Aorta (tissue), 5 donors: ENCODE data around the gene TPRG1. TPM values are rescaled to one million over a fixed set of nuclear protein-coding genes. Genes with fewer than 3 reads are reported as not detected.

Experiments used
- ATAC-seq: fragments of 200-7000 bp; cut with Tn5 transposase; one replicate; pipeline ENCODE4 v1.9.1; 2022; ENCODE audit warnings: moderate library complexity; ENCODE audit not compliant: low FRiP score
- DNase-seq, 2 donors: peaks; one replicate each; pipeline ENCODE4 v3.0.0-alpha.2; 2020
- H3K27ac ChIP-seq, 2 donors: one replicate each; pipeline ENCODE4 v1.5.1; 2013; ENCODE audit warnings: low read length in 2 of 2, mild to moderate bottlenecking in 2 of 2, moderate library complexity in 2 of 2, control low read depth in 1 of 2, inconsistent platforms in 1 of 2, low read depth in 1 of 2
- H3K27me3 ChIP-seq, 2 donors: one replicate each; pipeline ENCODE4 v1.6.1; 2013; ENCODE audit warnings: control low read depth in 1 of 2, low read length in 1 of 2, mild to moderate bottlenecking in 1 of 2, moderate library complexity in 1 of 2; ENCODE audit not compliant: insufficient read depth in 2 of 2, control insufficient read depth in 1 of 2
- H3K36me3 ChIP-seq, 2 donors: one replicate each; pipeline ENCODE4 v1.6.1; 2013; ENCODE audit warnings: control low read depth in 1 of 2, low read length in 1 of 2, mild to moderate bottlenecking in 1 of 2; ENCODE audit not compliant: insufficient read depth in 2 of 2, control insufficient read depth in 1 of 2
- H3K4me1 ChIP-seq, 2 donors: one replicate each; pipeline ENCODE4 v1.6.1; 2013; ENCODE audit warnings: low read length in 2 of 2, control low read depth in 1 of 2, mild to moderate bottlenecking in 1 of 2, moderate library complexity in 1 of 2; ENCODE audit not compliant: insufficient read depth in 2 of 2, control insufficient read depth in 1 of 2
- H3K4me3 ChIP-seq, 2 donors: one replicate each; pipeline ENCODE4 v1.5.1; 2013; ENCODE audit warnings: low read length in 2 of 2, control low read depth in 1 of 2, mild to moderate bottlenecking in 1 of 2
- H3K9me3 ChIP-seq: one replicate; pipeline ENCODE4 v1.6.1; 2013; ENCODE audit warnings: mild to moderate bottlenecking, low read length; ENCODE audit not compliant: control insufficient read depth
- WGBS, 2 donors: extraction: QIAGEN DNeasy Blood & Tissue Kit; methylation state at CpG; one replicate each; pipeline ENCODE4 v1.1.7; 2013; 5-methylcytosine and 5-hydroxymethylcytosine counted together
- intact Hi-C, 2 donors: fragments of 100-400 bp; cut with DNase I; formaldehyde crosslinking; loops; one replicate each; pipeline versions ENCODE4 v1.14.2 to v1.15.0; 2022
- polyA plus RNA-seq, 2 donors: library from polyadenylated mRNA; stranded (reverse); fragments of 200-250 nt; gene quantifications; one replicate each; pipeline ENCODE4 v1.2.3, GENCODE V29; 2013
- total RNA-seq, 2 donors: library from RNA; stranded (reverse); fragmentation: NEBNext Ultra II Directional; extraction: Animal tissue kit (Norgen Biotek cat#: 25700); gene quantifications; one replicate each; pipeline ENCODE4 v1.2.1, GENCODE V29; 2021
- donor health status: healthy with polysubstance abuse.
- donor health status: Bipolar disorder and iron deficiency.
- donor health status: DM: no; HTN: no; CAD: no.
- donor health status: DM: no; HTN: no; CAD: no.
- donor health status: DM: yes; HTN: yes; CAD: no.

TPRG1 gene
- total and polyA plus RNA-seq, 4 donors, result 4.5 to 19.8 (median 11.0) TPM

DNA sequence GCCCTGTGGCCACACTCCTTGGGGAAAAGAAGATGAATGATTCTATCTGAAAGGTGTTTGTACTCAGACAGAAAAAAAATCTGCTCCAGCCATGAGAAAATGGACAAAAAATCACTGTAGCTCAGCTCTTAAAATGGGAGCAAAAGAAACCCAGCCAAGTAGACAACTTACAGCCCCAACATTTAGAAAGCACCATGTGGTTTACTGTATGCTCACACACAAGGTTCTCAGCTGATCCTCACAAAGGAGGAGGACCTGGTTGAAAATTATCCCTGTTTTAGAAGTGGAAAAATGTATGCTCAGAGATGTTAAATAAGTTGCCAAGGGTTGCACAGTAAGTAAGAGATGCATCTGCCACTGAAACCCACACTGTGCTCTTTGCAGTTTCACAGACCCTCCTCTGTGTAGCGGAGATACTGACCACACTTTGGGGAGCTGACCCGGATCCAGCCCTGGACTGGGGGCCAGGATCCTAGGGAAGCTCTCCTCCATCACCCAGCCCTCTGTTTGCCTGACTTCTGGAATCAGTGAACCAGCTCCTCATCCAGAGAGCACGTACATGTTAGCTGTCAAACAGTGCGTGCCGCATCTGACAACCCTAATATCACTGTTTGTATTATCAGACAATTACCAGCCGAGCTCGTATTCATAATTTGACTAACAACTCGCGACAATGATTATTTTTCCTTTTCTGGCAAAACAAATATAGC is 32.7 kb upstream of the TPRG1 start:
- Histone ChIP-seq H3K27ac (no peak overlapping the region), H3K27me3 (no peaks in the 10 kb centered on the region), H3K9me3 (peaks cover 2% of the 10 kb centered on the region), H3K36me3 (no peaks in the 10 kb centered on the region), H3K4me1 (no peaks in the 10 kb centered on the region), H3K4me3 (no peak overlapping the region)
- intact Hi-C loops, result no loop called here
- WGBS, 2 donors, result 80 to 87% methylated on average over 9 of the region's 9 CpGs
- ATAC-seq (no peak), DNase-seq (no peak)

GRCh38 chr3:189139611-189139940 is 32.2 kb upstream of the TPRG1 start:
- H3K27me3 ChIP-seq, result no peaks in the 10 kb centered on the region
- H3K4me3 ChIP-seq, result no peak overlapping the region
- ATAC-seq, result no peak
- intact Hi-C loops, result no loop called here
- no peaks in the 10 kb centered on the region for H3K4me1 ChIP-seq
- peaks cover 2% of the 10 kb centered on the region for H3K9me3 ChIP-seq
- H3K27ac ChIP-seq, result no peak overlapping the region
- H3K36me3 ChIP-seq, result no peaks in the 10 kb centered on the region
- 75 to 79% methylated on average over 6 of the region's 6 CpGs for WGBS, 2 donors
- no peak for DNase-seq

DNA sequence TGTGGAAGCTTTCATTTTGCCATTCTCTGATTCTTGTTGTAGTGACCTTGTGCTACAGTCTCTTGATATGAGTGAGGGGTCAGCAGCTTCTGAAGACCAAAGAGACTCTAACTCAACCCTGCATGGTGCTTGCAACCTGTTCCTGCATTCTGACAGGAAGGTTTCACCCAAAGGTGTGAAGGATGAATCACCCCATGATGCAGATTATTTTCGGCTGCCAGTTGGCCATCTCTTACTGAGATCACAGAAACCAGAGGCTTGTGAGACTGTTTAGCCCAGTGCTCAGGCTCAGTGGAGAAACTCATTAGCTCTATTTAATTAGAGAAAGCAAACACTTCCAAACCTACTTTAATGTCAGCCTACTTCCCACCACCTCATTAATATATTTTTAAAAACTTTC is 29.2 kb upstream of the TPRG1 start:
- H3K27me3 ChIP-seq, result no peaks in the 10 kb centered on the region
- 85 to 94% methylated on average over 1 of the region's 1 CpG for WGBS, 2 donors

GRCh38 chr3:189143321-189143720 is 28.4 kb upstream of the TPRG1 start:
- Histone ChIP-seq H3K36me3 (no peaks in the 10 kb centered on the region), H3K27ac (no peak overlapping the region), H3K4me1 (no peaks in the 10 kb centered on the region), H3K9me3 (peaks cover under 1% of the 10 kb centered on the region), H3K4me3 (no peak overlapping the region), H3K27me3 (no peaks in the 10 kb centered on the region)
- DNase-seq (no peak), ATAC-seq (no peak)
- intact Hi-C loops, result loop anchor here (10.0 kb wide), 2 partner anchors 179 to 1409 kb away; no protein-coding TSS in a partner anchor
- WGBS, 2 donors, result 82 to 88% methylated on average over 1 of the region's 1 CpG

More for the DNA sequence above, 29.2 kb upstream of the TPRG1 start:
- Histone ChIP-seq H3K4me1 (no peaks in the 10 kb centered on the region), H3K4me3 (no peak overlapping the region), H3K27ac (no peak overlapping the region), H3K9me3 (peaks cover 2% of the 10 kb centered on the region), H3K36me3 (no peaks in the 10 kb centered on the region)
- intact Hi-C loops, result loop anchor here (10.0 kb wide), 2 partner anchors 178 to 1408 kb away; no protein-coding TSS in a partner anchor
- ATAC-seq, result no peak
- no peak for DNase-seq

DNA sequence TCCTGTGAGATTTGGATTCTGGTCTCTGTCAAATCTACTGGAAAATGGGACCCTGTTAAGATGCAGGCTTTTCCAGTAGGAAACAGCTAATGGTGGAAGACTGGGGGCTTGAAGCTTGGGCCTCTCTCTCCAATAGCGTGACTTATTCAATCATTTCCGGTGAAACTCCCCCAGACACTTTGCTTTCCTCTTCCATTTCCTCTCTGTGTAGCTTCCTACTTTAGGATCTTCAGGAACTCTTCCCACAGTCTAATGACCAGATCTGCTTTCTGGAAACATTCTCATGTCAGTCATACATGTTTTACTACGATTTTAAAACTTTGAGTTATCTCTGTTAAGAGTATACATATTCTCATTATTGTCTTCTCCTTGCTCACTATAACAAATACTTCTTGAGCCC is 28.0 kb upstream of the TPRG1 start:
- ATAC-seq (no peak), DNase-seq (no peak)
- intact Hi-C loops, result loop anchor here (10.0 kb wide), 2 partner anchors 179 to 1409 kb away; no protein-coding TSS in a partner anchor
- no peak overlapping the region for H3K4me3 ChIP-seq
- 88 to 91% methylated on average over 3 of the region's 3 CpGs for WGBS, 2 donors
- no peaks in the 10 kb centered on the region for H3K4me1 ChIP-seq
- H3K9me3 ChIP-seq, result no peaks in the 10 kb centered on the region
- H3K36me3 ChIP-seq, result no peaks in the 10 kb centered on the region
- H3K27me3 ChIP-seq, result no peaks in the 10 kb centered on the region
- H3K27ac ChIP-seq, result no peak overlapping the region

DNA sequence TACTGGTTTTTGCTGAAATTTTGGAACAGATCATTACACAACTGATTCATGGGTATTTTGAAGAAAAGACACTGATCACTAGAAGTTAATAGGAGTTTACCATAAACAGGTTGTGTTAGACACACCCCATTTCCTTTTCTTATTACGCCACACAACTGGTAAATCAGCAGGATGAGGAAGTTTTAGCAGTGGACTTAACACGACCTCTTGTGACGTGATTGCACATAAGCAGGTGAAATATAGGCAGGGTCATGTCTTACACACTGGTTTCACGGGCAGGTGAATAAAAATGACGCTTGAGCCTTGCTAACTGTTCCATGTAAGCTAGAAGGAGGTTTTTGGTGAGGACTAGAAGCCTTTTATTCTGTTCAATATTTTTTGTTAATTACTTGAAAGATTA is 27.1 kb upstream of the TPRG1 start:
- intact Hi-C loops, result loop anchor here (5.0 to 10.0 kb wide), 3 partner anchors 180 to 1410 kb away; no protein-coding TSS in a partner anchor
- H3K27ac ChIP-seq, result no peak overlapping the region
- 62 to 63% methylated on average over 5 of the region's 5 CpGs for WGBS, 2 donors
- DNase-seq (no peak), ATAC-seq (peak; percentile 56)
- H3K4me3 ChIP-seq, result no peak overlapping the region
- no peaks in the 10 kb centered on the region for H3K27me3 ChIP-seq
- H3K36me3 ChIP-seq, result no peaks in the 10 kb centered on the region
- no peaks in the 10 kb centered on the region for H3K9me3 ChIP-seq
- no peaks in the 10 kb centered on the region for H3K4me1 ChIP-seq

GRCh38 chr3:189146848-189147247 is 24.9 kb upstream of the TPRG1 start:
- DNase-seq (no peak), ATAC-seq (no peak)
- no peaks in the 10 kb centered on the region for H3K36me3 ChIP-seq
- intact Hi-C loops, result loop anchor here (2.0 to 10.0 kb wide), 4 partner anchors 182 to 1412 kb away; no protein-coding TSS in a partner anchor
- H3K4me1 ChIP-seq, result no peaks in the 10 kb centered on the region
- no peak overlapping the region for H3K27ac ChIP-seq
- no peaks in the 10 kb centered on the region for H3K27me3 ChIP-seq
- H3K4me3 ChIP-seq, result no peak overlapping the region
- 69 to 75% methylated on average over 2 of the region's 2 CpGs for WGBS, 2 donors
- H3K9me3 ChIP-seq, result no peaks in the 10 kb centered on the region

GRCh38 chr3:189148081-189148507 is 23.7 kb upstream of the TPRG1 start:
- peak; percentile 67 to 79 for DNase-seq
- ATAC-seq, result peak; percentile 88
- intact Hi-C loops, result loop anchor here (5.0 to 10.0 kb wide), 3 partner anchors 183 to 1413 kb away; no protein-coding TSS in a partner anchor
- no peak overlapping the region for H3K27ac ChIP-seq
- no peaks in the 10 kb centered on the region for H3K4me1 ChIP-seq
- WGBS, 2 donors, result 24 to 27% methylated on average over 6 of the region's 6 CpGs
- H3K27me3 ChIP-seq, result no peaks in the 10 kb centered on the region
- no peak overlapping the region for H3K4me3 ChIP-seq
- H3K9me3 ChIP-seq, result no peaks in the 10 kb centered on the region
- H3K36me3 ChIP-seq, result no peaks in the 10 kb centered on the region

- Histone ChIP-seq H3K27ac (no peak overlapping the region), H3K4me3 (no peak overlapping the region), H3K36me3 (no peaks in the 10 kb centered on the region), H3K9me3 (no peaks in the 10 kb centered on the region), H3K27me3 (no peaks in the 10 kb centered on the region), H3K4me1 (no peaks in the 10 kb centered on the region)
- intact Hi-C loops, result loop anchor here (5.0 to 10.0 kb wide), 3 partner anchors 184 to 1414 kb away; no protein-coding TSS in a partner anchor
- no peak for ATAC-seq
- WGBS, 2 donors, result 58 to 60% methylated on average over 3 of the region's 3 CpGs
- DNase-seq, result no peak
Observed at GRCh38 chr3:189149203-189149602, 22.6 kb upstream of the TPRG1 start.
